Endothelial cell of umbilical vein (primary cell): ENCODE data around the gene PDK4. TPM values are rescaled to one million over a fixed set of nuclear protein-coding genes. Genes with fewer than 3 reads are reported as not detected.

ENCODE experiments used
- BruUV-seq: library from RNA; stranded (reverse); fragments of 400-500 nt; replicated peaks from 2 replicates; lab custom pipeline; 2021; lab: Mats Ljungman, UMichigan
- CTCF ChIA-PET: fragments of 300-600, 350-600 bp; sonication (Branson Sonifier 250); formaldehyde crosslinking; loops from one replicate; lab custom pipeline; 2021; ENCODE audit warnings: antibody characterized with exemption, inconsistent platforms; lab: Charles Lee
- POLR2A ChIA-PET: fragments of 300-600, 350-600 bp; sonication (Branson Sonifier 250); formaldehyde crosslinking; loops from one replicate; lab custom pipeline; 2021; ENCODE audit warnings: antibody characterized with exemption, inconsistent platforms; lab: Charles Lee
- DNase-seq: peaks from one replicate; pipeline ENCODE4 v3.0.0-alpha.2; 2011; ENCODE audit warnings: low read depth, low spot score
- FAIRE-seq: peaks from 2 replicates; lab custom pipeline; 2011; peaks lifted over from hg19 to GRCh38; lab: Jason Lieb, UNC
- H2AFZ ChIP-seq: 2 replicates; pipeline ENCODE4 v1.6.0; 2012; ENCODE audit warnings: low read depth, low read length, control low read depth, inconsistent platforms
- H3K27ac ChIP-seq: 2 replicates; pipeline ENCODE4 v1.5.1; 2011; ENCODE audit warnings: low read depth, mild to moderate bottlenecking, control low read depth, low read length, moderate library complexity; ENCODE audit not compliant: insufficient read depth
- H3K27me3 ChIP-seq, 2 experiments: 2 replicates each; pipeline versions ENCODE4 v1.6.0 to v1.6.1; 2011; ENCODE audit warnings: low read length in 2 of 2, mixed read lengths in 1 of 2; ENCODE audit not compliant: control insufficient read depth in 2 of 2, insufficient read depth in 2 of 2
- H3K36me3 ChIP-seq, 2 experiments: 2 replicates in 1 of 2; 3 replicates in 1 of 2; pipeline ENCODE4 v1.5.1; 2011; ENCODE audit warnings: low read length in 2 of 2, mild to moderate bottlenecking in 1 of 2, moderate library complexity in 1 of 2; ENCODE audit not compliant: control insufficient read depth in 2 of 2, insufficient read depth in 2 of 2; ENCODE audit errors: extremely low read depth in 1 of 2
- H3K4me1 ChIP-seq: 3 replicates; pipeline ENCODE4 v1.5.1; 2011; ENCODE audit warnings: mild to moderate bottlenecking, low read length; ENCODE audit not compliant: control insufficient read depth, insufficient read depth; ENCODE audit errors: extremely low read depth
- H3K4me2 ChIP-seq: 2 replicates; pipeline ENCODE4 v1.6.1; 2011; ENCODE audit warnings: low read length, control low read depth, mixed read lengths; ENCODE audit not compliant: insufficient read depth
- H3K4me3 ChIP-seq, 3 experiments: fragments of 200-600 bp in 1 of 3; sonication (generic), shearing (Covaris generic) in 1 of 3; replicated peaks in 1 of 3; 2 replicates each; pipeline ENCODE4 v1.5.1; 2011 to 2016; ENCODE audit warnings: control low read depth in 3 of 3, low read length in 3 of 3, mild to moderate bottlenecking in 2 of 3, inconsistent platforms in 1 of 3, low read depth in 1 of 3, moderate library complexity in 1 of 3; ENCODE audit not compliant: insufficient read depth in 1 of 3
- H3K79me2 ChIP-seq: 2 replicates; pipeline ENCODE4 v1.6.0; 2012; ENCODE audit warnings: low read length, inconsistent platforms; ENCODE audit not compliant: control insufficient read depth, insufficient read depth
- H3K9ac ChIP-seq: replicated peaks from 2 replicates; pipeline ENCODE3; 2011; ENCODE audit warnings: low read length, control low read depth; ENCODE audit not compliant: insufficient read depth; ENCODE audit errors: extremely low read depth
- H3K9me1 ChIP-seq: replicated peaks from 3 replicates; pipeline ENCODE4 v1.6.0; 2011; ENCODE audit warnings: mild to moderate bottlenecking, low read length; ENCODE audit not compliant: control insufficient read depth, insufficient read depth; ENCODE audit errors: extremely low read depth
- H3K9me3 ChIP-seq: replicated peaks from 2 replicates; pipeline ENCODE4 v1.5.1; 2012; ENCODE audit warnings: low read length, inconsistent platforms; ENCODE audit not compliant: control insufficient read depth, insufficient read depth
- H4K20me1 ChIP-seq: replicated peaks from 2 replicates; pipeline ENCODE3; 2011; ENCODE audit warnings: mild to moderate bottlenecking, low read length; ENCODE audit not compliant: control insufficient read depth, insufficient read depth; ENCODE audit errors: extremely low read depth
- EZH2 ChIP-seq: IDR thresholded peaks from 2 replicates; pipeline ENCODE4 v1.6.1; 2012; ENCODE audit warnings: borderline replicate concordance, low read depth, mild to moderate bottlenecking, moderate library complexity, low read length, inconsistent platforms; ENCODE audit not compliant: severe bottlenecking
- FOS ChIP-seq: IDR thresholded peaks from 2 replicates; pipeline ENCODE4 v1.6.1; 2011; ENCODE audit warnings: mild to moderate bottlenecking, low read length, moderate library complexity, borderline replicate concordance; ENCODE audit not compliant: insufficient read depth
- GATA2 ChIP-seq: IDR thresholded peaks from 2 replicates; pipeline ENCODE4 v1.7.0; 2011; ENCODE audit warnings: low read depth, mild to moderate bottlenecking, moderate library complexity, mixed read lengths, low read length; ENCODE audit not compliant: insufficient read length, insufficient read depth
- JUN ChIP-seq: IDR thresholded peaks from 2 replicates; pipeline ENCODE4 v1.6.1; 2011; ENCODE audit warnings: borderline replicate concordance, low read depth; ENCODE audit not compliant: insufficient read length, insufficient read depth
- MYC ChIP-seq: IDR thresholded peaks from one replicate; pipeline ENCODE4 v1.6.1; 2011; ENCODE audit warnings: mild to moderate bottlenecking, low read depth, low read length
- POLR2A ChIP-seq: IDR thresholded peaks from 2 replicates; pipeline ENCODE4 v1.6.1; 2012; ENCODE audit warnings: low read depth, mild to moderate bottlenecking, control low read depth, low read length
- POLR2AphosphoS5 ChIP-seq: IDR thresholded peaks from 2 replicates; pipeline ENCODE4 v1.6.1; 2012; ENCODE audit warnings: low read depth, mild to moderate bottlenecking, control low read depth, low read length, moderate library complexity; ENCODE audit not compliant: insufficient read depth
- dilution Hi-C: fragments of 300-500 bp; cut with MboI; formaldehyde crosslinking; loops from one replicate; pipeline ENCODE4 v1.15.0; 2019; ENCODE audit warnings: low sequenced_read_pairs; ENCODE audit not compliant: extremely low pct_ligation_motif_present
- intact Hi-C: fragments of 100-400 bp; cut with micrococcal nuclease; formaldehyde crosslinking; loops from one replicate; pipeline ENCODE4 v1.10.0; 2022
- polyA plus RNA-seq, 4 experiments: library from polyadenylated mRNA; depleted of rRNA in 3 of 4; stranded (reverse) in 3 of 4; unstranded in 1 of 4; fragments of >200 nt; gene quantifications; 2 replicates each; pipeline versions ENCODE4 v1.2.1 to v1.2.3, GENCODE V29; 2011 to 2012; ENCODE audit warnings: missing spikeins in 1 of 4
- total RNA-seq: library from RNA; stranded (reverse); gene quantifications from 2 replicates; pipeline ENCODE4 v1.2.3, GENCODE V29; 2021
- TF ChIP-seq, protein P1 (sequence below): IDR thresholded peaks from 2 replicates; pipeline ENCODE4 v1.6.1; 2011; ENCODE audit not compliant: insufficient read depth, insufficient read length
- TF ChIP-seq, protein P2 (sequence below), 2 donors: IDR thresholded peaks; 1 replicate in 1 of 2; 2 replicates in 1 of 2; pipeline ENCODE4 v1.5.1; 2011; ENCODE audit warnings: low read length in 2 of 2, mild to moderate bottlenecking in 2 of 2, moderate library complexity in 2 of 2, control low read depth in 1 of 2, inconsistent platforms in 1 of 2, low read depth in 1 of 2; ENCODE audit not compliant: insufficient read depth in 1 of 2; ENCODE audit errors: extremely low read depth in 1 of 2

PDK4 gene
- total and polyA plus RNA-seq, 2 donors (not counting 3 experiments of a cell fraction or from before 2014, with no cell fraction given), result 0.75 to 2.5 TPM

DNA sequence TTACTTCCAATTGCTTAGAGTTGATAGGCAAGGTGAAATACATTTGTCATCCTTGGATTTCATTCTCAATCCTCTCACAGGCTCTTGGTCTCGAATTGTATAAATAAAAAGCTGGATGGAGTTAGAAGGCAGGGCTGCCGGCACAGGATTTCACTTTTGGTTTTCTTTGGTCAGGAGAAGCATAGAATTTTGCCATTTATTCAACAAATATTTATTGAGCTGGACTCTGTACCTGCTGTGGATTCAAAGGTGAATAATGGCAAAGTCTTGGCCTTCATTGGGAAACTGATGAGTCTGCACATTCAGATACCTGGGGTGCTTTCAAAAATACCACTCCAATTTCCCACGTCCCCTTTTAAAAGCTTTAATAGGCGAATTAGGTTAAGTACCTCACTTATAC lies 49.7 kb downstream of the PDK4 start:
- dilution Hi-C loops, result no loop called here
- Histone ChIP-seq H3K4me3 (no peak overlapping the region), H3K27ac (no peak overlapping the region), H3K9ac (no peak overlapping the region), H3K79me2 (no peaks in the 10 kb centered on the region), H3K27me3 (peaks cover 0 to 3% of the 10 kb centered on the region in 2 experiments), H3K9me3 (no peaks in the 10 kb centered on the region), H3K4me1 (peaks cover 15% of the 10 kb centered on the region), H3K4me2 (no peak overlapping the region), H4K20me1 (no peaks in the 10 kb centered on the region), H2AFZ (no peak overlapping the region), H3K9me1 (no peaks in the 10 kb centered on the region), H3K36me3 (no peaks in the 10 kb centered on the region)
- DNase-seq, result no peak
- POLR2A ChIA-PET, result no interaction called here
- CTCF ChIA-PET, result interaction anchor here (0.5 to 27.9 kb wide), 5 partner anchors 17 to 1152 kb away, joined by 3 to 917 read pairs (median 46); no protein-coding TSS in a partner anchor
- FAIRE-seq, result no peak
- intact Hi-C loops, result loop anchor here (2.0 kb wide), 1 partner anchor 42 kb away; no protein-coding TSS in a partner anchor
- TF ChIP-seq, protein P1, sequence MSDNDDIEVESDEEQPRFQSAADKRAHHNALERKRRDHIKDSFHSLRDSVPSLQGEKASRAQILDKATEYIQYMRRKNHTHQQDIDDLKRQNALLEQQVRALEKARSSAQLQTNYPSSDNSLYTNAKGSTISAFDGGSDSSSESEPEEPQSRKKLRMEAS, result no peak
- no peak for TF ChIP-seq POLR2A
- no peak for TF ChIP-seq EZH2
- no TSS peak for BruUV-seq

DNA sequence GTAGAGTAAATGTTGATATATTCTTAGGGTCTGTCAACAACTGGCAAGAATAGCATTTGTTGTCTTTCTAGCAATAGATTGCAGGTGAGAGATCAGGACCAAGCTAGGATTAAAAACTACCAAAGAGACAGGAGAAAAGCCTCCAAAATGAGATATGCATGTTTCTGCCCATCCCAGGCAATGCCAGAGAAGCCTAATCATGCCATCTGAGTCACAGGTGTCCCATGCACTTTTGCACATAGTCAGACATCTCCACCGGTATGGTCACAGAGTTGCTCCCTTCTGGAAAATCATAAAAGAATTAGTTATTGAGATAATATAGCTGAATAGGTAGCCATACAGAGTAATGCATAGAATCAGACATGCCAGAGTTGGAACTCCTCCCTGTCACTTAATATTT lies 50.6 kb downstream of the PDK4 start:
- no TSS peak for BruUV-seq
- H3K79me2 ChIP-seq, result no peaks in the 10 kb centered on the region
- DNase-seq (peak; percentile 17), FAIRE-seq (no peak)
- no peak overlapping the region for H3K27ac ChIP-seq
- peak overlapping the region; percentile 91 for H3K4me2 ChIP-seq
- H3K9me1 ChIP-seq, result no peaks in the 10 kb centered on the region
- H4K20me1 ChIP-seq, result no peaks in the 10 kb centered on the region
- H3K4me3 ChIP-seq, result no peak overlapping the region
- intact Hi-C loops, result loop anchor here (1.0 to 2.0 kb wide), 3 partner anchors 43 to 139 kb away; no protein-coding TSS in a partner anchor
- no peak overlapping the region for H3K9ac ChIP-seq
- no peaks in the 10 kb centered on the region for H3K9me3 ChIP-seq
- ChIA-PET POLR2A (no interaction called here), CTCF (interaction anchor here (0.8 to 27.9 kb wide), 29 partner anchors 10 to 226 kb away, joined by 3 to 917 read pairs (median 4); partner anchors contain the start of gene DYNC1I1)
- H3K27me3 ChIP-seq, result peaks cover 0 to 3% of the 10 kb centered on the region in 2 experiments
- TF ChIP-seq, protein P1, result no peak
- TF ChIP-seq, protein P2, sequence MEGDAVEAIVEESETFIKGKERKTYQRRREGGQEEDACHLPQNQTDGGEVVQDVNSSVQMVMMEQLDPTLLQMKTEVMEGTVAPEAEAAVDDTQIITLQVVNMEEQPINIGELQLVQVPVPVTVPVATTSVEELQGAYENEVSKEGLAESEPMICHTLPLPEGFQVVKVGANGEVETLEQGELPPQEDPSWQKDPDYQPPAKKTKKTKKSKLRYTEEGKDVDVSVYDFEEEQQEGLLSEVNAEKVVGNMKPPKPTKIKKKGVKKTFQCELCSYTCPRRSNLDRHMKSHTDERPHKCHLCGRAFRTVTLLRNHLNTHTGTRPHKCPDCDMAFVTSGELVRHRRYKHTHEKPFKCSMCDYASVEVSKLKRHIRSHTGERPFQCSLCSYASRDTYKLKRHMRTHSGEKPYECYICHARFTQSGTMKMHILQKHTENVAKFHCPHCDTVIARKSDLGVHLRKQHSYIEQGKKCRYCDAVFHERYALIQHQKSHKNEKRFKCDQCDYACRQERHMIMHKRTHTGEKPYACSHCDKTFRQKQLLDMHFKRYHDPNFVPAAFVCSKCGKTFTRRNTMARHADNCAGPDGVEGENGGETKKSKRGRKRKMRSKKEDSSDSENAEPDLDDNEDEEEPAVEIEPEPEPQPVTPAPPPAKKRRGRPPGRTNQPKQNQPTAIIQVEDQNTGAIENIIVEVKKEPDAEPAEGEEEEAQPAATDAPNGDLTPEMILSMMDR (IDR thresholded peaks at IDR 0.05; ENCODE audit: extremely low read depth in 1 of 2, insufficient read depth in 1 of 2, low read depth in 1 of 2, low read length in 2 of 2), result no peak
- TF ChIP-seq MYC (no peak), JUN (no peak), EZH2 (no peak), POLR2AphosphoS5 (no peak), FOS (no peak), POLR2A (no peak), GATA2 (no peak)
- dilution Hi-C loops, result no loop called here
- H3K36me3 ChIP-seq, result no peaks in the 10 kb centered on the region
- peak overlapping the region; percentile 92 for H2AFZ ChIP-seq
- H3K4me1 ChIP-seq, result peaks cover 15% of the 10 kb centered on the region
